H1 (cell line): ENCODE results near the gene ZNF419. TPM values are rescaled to one million over a fixed set of nuclear protein-coding genes. Genes with fewer than 3 reads are reported as not detected.

Experiments
- CTCF ChIA-PET: fragments of 300-600 bp; sonication (Branson Sonifier 250); formaldehyde crosslinking; loops from one replicate; lab custom pipeline; 2021; ENCODE audit not compliant: partially characterized antibody; lab: Charles Lee
- POLR2A ChIA-PET: fragments of 300-600 bp; sonication (Branson Sonifier 250); formaldehyde crosslinking; loops from one replicate; lab custom pipeline; 2021; ENCODE audit warnings: inconsistent platforms; ENCODE audit not compliant: partially characterized antibody; lab: Charles Lee
- DNase-seq, 2 experiments: peaks; one replicate each; pipeline versions ENCODE4 v3.0.0 to v3.0.0-alpha.2; 2010 to 2022; ENCODE audit warnings: low spot score in 2 of 2, low read depth in 1 of 2, mixed read lengths in 1 of 2
- FAIRE-seq: peaks from 2 replicates; lab custom pipeline; 2011; peaks lifted over from hg19 to GRCh38; lab: Jason Lieb, UNC
- H2AFZ ChIP-seq: 2 replicates; pipeline ENCODE4 v1.8.1; 2012; ENCODE audit warnings: low read length, inconsistent platforms
- H2AK5ac ChIP-seq: 2 replicates; pipeline ENCODE4 v1.6.1; 2013; ENCODE audit warnings: low read depth, low read length
- H2BK120ac ChIP-seq: replicated peaks from 2 replicates; pipeline ENCODE3; 2013; ENCODE audit warnings: low read depth, low read length, inconsistent platforms
- H2BK12ac ChIP-seq: 2 replicates; pipeline ENCODE4 v1.6.1; 2013; ENCODE audit warnings: low read depth, low read length
- H2BK15ac ChIP-seq: 2 replicates; pipeline ENCODE4 v1.6.1; 2013; ENCODE audit warnings: low read length
- H2BK20ac ChIP-seq: 2 replicates; pipeline ENCODE4 v1.6.1; 2013; ENCODE audit warnings: low read length
- H2BK5ac ChIP-seq: 2 replicates; pipeline ENCODE4 v1.6.1; 2013; ENCODE audit warnings: low read depth, low read length
- H3K14ac ChIP-seq: 2 replicates; pipeline ENCODE4 v1.6.1; 2013; ENCODE audit warnings: inconsistent platforms; ENCODE audit not compliant: insufficient read length
- H3K18ac ChIP-seq: 2 replicates; pipeline ENCODE4 v1.6.1; 2013; ENCODE audit warnings: low read length; ENCODE audit errors: extremely low read depth
- H3K23ac ChIP-seq: 2 replicates; pipeline ENCODE4 v1.6.1; 2013; ENCODE audit warnings: inconsistent platforms; ENCODE audit not compliant: insufficient read length
- H3K23me2 ChIP-seq: 2 replicates; pipeline ENCODE4 v1.6.1; 2013; ENCODE audit warnings: low read depth, low read length
- H3K27ac ChIP-seq: 2 replicates; pipeline ENCODE4 v1.6.1; 2011; ENCODE audit warnings: low read depth, low read length, inconsistent platforms
- H3K27me3 ChIP-seq, 4 experiments: replicated peaks in 1 of 4; 1 replicate in 1 of 4; 2 replicates in 3 of 4; pipeline versions ENCODE4 v1.6.1 to v1.8.1; 2011 to 2013; ENCODE audit warnings: low read length in 3 of 4, mild to moderate bottlenecking in 3 of 4, inconsistent platforms in 2 of 4, mixed read lengths in 2 of 4, moderate library complexity in 1 of 4; ENCODE audit not compliant: control insufficient read depth in 3 of 4, insufficient read depth in 3 of 4; ENCODE audit errors: extremely low read depth in 1 of 4
- H3K36me3 ChIP-seq, 4 experiments: 2 replicates each; pipeline versions ENCODE4 v1.6.1 to v1.8.1; 2011 to 2013; ENCODE audit warnings: mild to moderate bottlenecking in 4 of 4, low read length in 3 of 4, moderate library complexity in 2 of 4, control low read depth in 1 of 4, inconsistent platforms in 1 of 4; ENCODE audit not compliant: insufficient read depth in 4 of 4, control insufficient read depth in 2 of 4
- H3K4ac ChIP-seq: replicated peaks from 2 replicates; pipeline ENCODE3; 2013; ENCODE audit warnings: low read length, low read depth, mixed read lengths, inconsistent platforms; ENCODE audit not compliant: insufficient read length
- H3K4me1 ChIP-seq, 4 experiments: replicated peaks in 1 of 4; 1 replicate in 1 of 4; 2 replicates in 3 of 4; pipeline versions ENCODE4 v1.6.1 to v1.8.1; 2011 to 2013; ENCODE audit warnings: low read length in 3 of 4, inconsistent platforms in 2 of 4, mixed read lengths in 1 of 4; ENCODE audit not compliant: insufficient read depth in 4 of 4, control insufficient read depth in 3 of 4
- H3K4me2 ChIP-seq, 2 experiments: 2 replicates each; pipeline versions ENCODE4 v1.6.1 to v1.8.1; 2011 to 2013; ENCODE audit warnings: low read depth in 2 of 2, low read length in 2 of 2, control low read depth in 1 of 2, inconsistent platforms in 1 of 2, mild to moderate bottlenecking in 1 of 2; ENCODE audit not compliant: insufficient read depth in 1 of 2
- H3K4me3 ChIP-seq, 4 experiments: fragments of 200-600, 300-600 bp in 1 of 4; sonication (generic), shearing (Covaris generic), sonication (Bioruptor Twin) in 1 of 4; 2 replicates each; pipeline versions ENCODE4 v1.5.1 to v1.8.1; 2011 to 2016; ENCODE audit warnings: low read length in 4 of 4, low read depth in 3 of 4, control low read depth in 2 of 4, inconsistent platforms in 2 of 4, mild to moderate bottlenecking in 2 of 4, mixed read lengths in 1 of 4, moderate library complexity in 1 of 4; ENCODE audit not compliant: insufficient read depth in 2 of 4; ENCODE audit errors: extremely low read depth in 1 of 4
- H3K56ac ChIP-seq: replicated peaks from 2 replicates; pipeline ENCODE3; 2013; ENCODE audit warnings: low read depth, mild to moderate bottlenecking, mixed read lengths, low read length, inconsistent platforms; ENCODE audit not compliant: insufficient read length
- H3K79me1 ChIP-seq: 2 replicates; pipeline ENCODE4 v1.6.1; 2013; ENCODE audit warnings: low read depth, low read length, control low read depth
- H3K79me2 ChIP-seq, 2 experiments: 2 replicates each; pipeline versions ENCODE4 v1.6.1 to v1.8.1; 2012 to 2013; ENCODE audit warnings: low read length in 2 of 2, mild to moderate bottlenecking in 2 of 2, inconsistent platforms in 1 of 2; ENCODE audit not compliant: insufficient read depth in 2 of 2, control insufficient read depth in 1 of 2
- H3K9ac ChIP-seq, 4 experiments: replicated peaks in 1 of 4; 1 replicate in 1 of 4; 2 replicates in 3 of 4; pipeline versions ENCODE4 v1.6.1 to v1.8.1; 2011 to 2013; ENCODE audit warnings: low read depth in 3 of 4, low read length in 3 of 4, control low read depth in 2 of 4, mild to moderate bottlenecking in 2 of 4, moderate library complexity in 2 of 4, inconsistent platforms in 1 of 4; ENCODE audit errors: extremely low read depth in 1 of 4
- H3K9me3 ChIP-seq, 2 experiments: 2 replicates each; pipeline versions ENCODE4 v1.6.1 to v1.8.1; 2012 to 2013; ENCODE audit warnings: mild to moderate bottlenecking in 2 of 2, moderate library complexity in 2 of 2, control low read depth in 1 of 2, inconsistent platforms in 1 of 2, low read depth in 1 of 2, low read length in 1 of 2, mixed read lengths in 1 of 2; ENCODE audit not compliant: insufficient read depth in 2 of 2
- H4K20me1 ChIP-seq, 2 experiments: replicated peaks in 1 of 2; 2 replicates each; pipeline versions ENCODE3 to v1.8.1; 2011 to 2013; ENCODE audit warnings: inconsistent platforms in 2 of 2, low read length in 2 of 2, mild to moderate bottlenecking in 1 of 2; ENCODE audit not compliant: insufficient read depth in 2 of 2, control insufficient read depth in 1 of 2
- H4K5ac ChIP-seq: 2 replicates; pipeline ENCODE4 v1.6.1; 2013; ENCODE audit warnings: low read length, low read depth, mixed read lengths, inconsistent platforms; ENCODE audit not compliant: insufficient read length
- H4K8ac ChIP-seq: 2 replicates; pipeline ENCODE4 v1.8.0; 2013; ENCODE audit warnings: mild to moderate bottlenecking, moderate library complexity, low read length, inconsistent platforms; ENCODE audit not compliant: insufficient read depth; ENCODE audit errors: extremely low read depth
- H4K91ac ChIP-seq: replicated peaks from 2 replicates; pipeline ENCODE3; 2013; ENCODE audit warnings: low read length, mixed read lengths, inconsistent platforms; ENCODE audit not compliant: insufficient read length
- CTBP2 ChIP-seq: IDR thresholded peaks from 2 replicates; pipeline ENCODE4 v1.7.0; 2011; ENCODE audit warnings: borderline replicate concordance, mild to moderate bottlenecking, moderate library complexity, mixed read lengths, low read length; ENCODE audit not compliant: insufficient read depth, insufficient read length
- GTF2F1 ChIP-seq: IDR thresholded peaks from 2 replicates; pipeline ENCODE4 v1.6.1; 2012; ENCODE audit warnings: low read depth, low read length, improper control_type of control experiment, borderline replicate concordance
- HDAC6 ChIP-seq: IDR thresholded peaks from one replicate; pipeline ENCODE4 v1.7.1; 2012; ENCODE audit warnings: low read depth, mild to moderate bottlenecking, inconsistent platforms, low read length, moderate library complexity
- KDM4A ChIP-seq: IDR thresholded peaks from one replicate; pipeline ENCODE4 v1.7.1; 2012; ENCODE audit warnings: low read depth, mild to moderate bottlenecking, moderate library complexity, low read length, inconsistent platforms; ENCODE audit not compliant: severe bottlenecking
- NANOG ChIP-seq: IDR thresholded peaks from 2 replicates; pipeline ENCODE4 v1.6.1; 2011; ENCODE audit warnings: low read length, low read depth, mild to moderate bottlenecking, inconsistent platforms; ENCODE audit not compliant: insufficient read depth, poor library complexity, severe bottlenecking
- NRF1 ChIP-seq: IDR thresholded peaks from 2 replicates; pipeline ENCODE4 v1.6.1; 2011; ENCODE audit warnings: mild to moderate bottlenecking, low read depth, low read length, improper control_type of control experiment
- PHF8 ChIP-seq: fragments of 200-600 bp; sonication (generic); conservative IDR thresholded peaks from 2 replicates; pipeline ENCODE4 v1.7.1; 2012; ENCODE audit warnings: low read depth, mild to moderate bottlenecking, inconsistent platforms, low read length, moderate library complexity
- POLR2AphosphoS5 ChIP-seq: IDR thresholded peaks from 2 replicates; pipeline ENCODE4 v1.6.1; 2011; ENCODE audit warnings: low read depth, low read length
- RBBP5 ChIP-seq: IDR thresholded peaks from 2 replicates; pipeline ENCODE4 v1.7.1; 2012; ENCODE audit warnings: low read depth, mild to moderate bottlenecking, inconsistent platforms, low read length, moderate library complexity, borderline replicate concordance
- RNF2 ChIP-seq: fragments of 200-900, 300-1000 bp; sonication (generic); IDR thresholded peaks from 2 replicates; pipeline ENCODE4 v1.7.1; 2016; ENCODE audit warnings: borderline replicate concordance, low read depth, mild to moderate bottlenecking, antibody characterized with exemption, low read length; ENCODE audit not compliant: poor library complexity, severe bottlenecking; ENCODE audit errors: missing control alignments
- SIN3A ChIP-seq, 2 experiments: IDR thresholded peaks in 1 of 2; conservative IDR thresholded peaks in 1 of 2; 2 replicates each; pipeline ENCODE4 v1.6.1; 2011 to 2012; ENCODE audit warnings: low read length in 2 of 2, improper control_type of control experiment in 1 of 2, low read depth in 1 of 2, mild to moderate bottlenecking in 1 of 2
- TAF7 ChIP-seq: optimal IDR thresholded peaks from 2 replicates; pipeline ENCODE3; 2011; ENCODE audit warnings: low read depth, mild to moderate bottlenecking, inconsistent platforms, low read length, moderate library complexity, borderline replicate concordance
- WGBS, 2 experiments: shearing (Covaris generic) in 1 of 2; methylation state at CpG; one replicate each; pipeline versions ENCODE4 v1.1.6 to v1.1.7; 2013 to 2015; ENCODE audit warnings: low lambda C conversion rate in 2 of 2, mixed read lengths in 2 of 2, inconsistent platforms in 1 of 2, low coverage in 1 of 2, missing lambda C conversion rate in 1 of 2; ENCODE audit not compliant: insufficient replicate concordance in 2 of 2, insufficient coverage in 1 of 2, insufficient read length in 1 of 2; ENCODE audit errors: extremely low coverage in 1 of 2, missing lambda C conversion rate in 1 of 2; 5-methylcytosine and 5-hydroxymethylcytosine counted together
- polyA plus RNA-seq, 7 experiments: library from polyadenylated mRNA; depleted of rRNA in 3 of 7; stranded (reverse) in 5 of 7; unstranded in 2 of 7; fragments of >200 nt in 5 of 7; fragments of 200-250 nt in 2 of 7; gene quantifications; 1 replicate in 5 of 7; 2 replicates in 1 of 7; 4 replicates in 1 of 7; pipeline versions ENCODE4 v1.2.1 to v1.2.3, GENCODE V29; 2011 to 2013; ENCODE audit warnings: missing spikeins in 2 of 7, mixed read lengths in 2 of 7
- total RNA-seq: library from RNA; stranded (reverse); fragmentation: NEBNext Ultra II Directional; extraction: Animal tissue kit (Norgen Biotek cat#: 25700); gene quantifications from 2 replicates; pipeline ENCODE4 v1.2.1, GENCODE V29; 2021

Gene ZNF419
- total and polyA plus RNA-seq, 2 of the 8 experiments (the other 6 are each of a cell fraction or from before 2014, with no cell fraction given): 5.8 to 11.9 TPM

- no peak overlapping the region for H4K5ac ChIP-seq
- no peak overlapping the region for H2AK5ac ChIP-seq
- no peak overlapping the region for H3K4me3 ChIP-seq
- no peak overlapping the region for H4K8ac ChIP-seq
- no peak overlapping the region for H3K56ac ChIP-seq
- H3K23me2 ChIP-seq: peaks cover 4% of the 10 kb centered on the region
- H2BK5ac ChIP-seq: no peak overlapping the region
- POLR2A ChIA-PET: no interaction called here
- H2BK20ac ChIP-seq: no peak overlapping the region
- no peak for FAIRE-seq
- no peak overlapping the region for H3K23ac ChIP-seq
- DNase-seq: no peak
- no peak overlapping the region for H3K4me2 ChIP-seq
- peaks cover 13 to 57% (median 38%) of the 10 kb centered on the region in 4 experiments for H3K36me3 ChIP-seq
- H4K91ac ChIP-seq: no peak overlapping the region
- CTCF ChIA-PET: no interaction called here
- no peak overlapping the region for H2BK12ac ChIP-seq
- no peak overlapping the region for H3K18ac ChIP-seq
- H2BK15ac ChIP-seq: no peak overlapping the region
- no peaks in the 10 kb centered on the region for H4K20me1 ChIP-seq
- H3K4me1 ChIP-seq: no peaks in the 10 kb centered on the region
- no peak overlapping the region for H2BK120ac ChIP-seq
- TF ChIP-seq SIN3A (conservative IDR thresholded peaks at IDR 0.05 in 1 of 2, IDR thresholded peaks at IDR 0.05 in 1 of 2; ENCODE audit: low read depth in 1 of 2, low read length in 2 of 2): no peak
- no peak for TF ChIP-seq PHF8
- no peak for TF ChIP-seq POLR2AphosphoS5
- TF ChIP-seq RBBP5: no peak
- TF ChIP-seq NANOG: no peak
- no peak for TF ChIP-seq GTF2F1
- TF ChIP-seq NRF1: no peak
- no peak for TF ChIP-seq HDAC6
- TF ChIP-seq KDM4A: no peak
- no peak for TF ChIP-seq TAF7
- no peak for TF ChIP-seq CTBP2
- TF ChIP-seq RNF2: no peak
- H3K27me3 ChIP-seq: peaks cover 0 to 1% (median 0%) of the 10 kb centered on the region in 4 experiments; a peak in 1 of 7 replicates
- H3K14ac ChIP-seq: no peak overlapping the region
- H2AFZ ChIP-seq: no peak overlapping the region
- H3K9me3 ChIP-seq: peaks cover 53 to 62% of the 10 kb centered on the region in 2 experiments
- no peak overlapping the region for H3K27ac ChIP-seq
- H3K9ac ChIP-seq: no peak overlapping the region
- peaks cover 3 to 23% of the 10 kb centered on the region in 2 experiments; a peak in 2 of 4 replicates for H3K79me2 ChIP-seq
- no peak overlapping the region for H3K4ac ChIP-seq
- 93% methylated on average over 4 of the region's 4 CpGs; no CpG with 5 or more reads in 1 of the 2 experiments for WGBS, 2 experiments
- H3K79me1 ChIP-seq: peaks cover 8% of the 10 kb centered on the region; the same call in 1 of the 2 replicates
These were observed 13.9 kb upstream of the ZNF419 start for GRCh38 chr19:57473646-57474045.
